HUDEP-2 (cell line): ENCODE measurements around the gene MGMT.

Source experiments
- DNase-seq, 76 experiments: peaks; one replicate each; lab custom pipeline; 2025; ENCODE audit not compliant: unreplicated experiment in 76 of 76; lab: John Stamatoyannopoulos, UW

The MGMT gene

GRCh38 chr10:129491123-129491734 is 24.2 kb downstream of the MGMT start:
- DNase-seq: no peak

GRCh38 chr10:129494176-129494575 is 27.1 kb downstream of the MGMT start:
- DNase-seq: no peak

GRCh38 chr10:129494740-129495139 is 27.7 kb downstream of the MGMT start:
- no peak for DNase-seq

GRCh38 chr10:129495256-129495655 is 28.2 kb downstream of the MGMT start:
- DNase-seq: no peak

- no peak for DNase-seq
Measured at GRCh38 chr10:129495698-129496097, 28.7 kb downstream of the MGMT start.

- DNase-seq: no peak
Measured at GRCh38 chr10:129497013-129497412, 30.0 kb downstream of the MGMT start.

GRCh38 chr10:129498680-129499079 is 31.6 kb downstream of the MGMT start:
- no peak for DNase-seq

GRCh38 chr10:129500617-129501339 is 33.7 kb downstream of the MGMT start:
- DNase-seq: no peak

GRCh38 chr10:129501652-129502436 is 34.8 kb downstream of the MGMT start:
- no peak for DNase-seq

- no peak for DNase-seq
Measured at GRCh38 chr10:129502448-129502847, 35.4 kb downstream of the MGMT start.

GRCh38 chr10:129505500-129506075 is 38.5 kb downstream of the MGMT start:
- DNase-seq: no peak

GRCh38 chr10:129506101-129506797 is 39.2 kb downstream of the MGMT start:
- DNase-seq: no peak

- DNase-seq: no peak
Measured at GRCh38 chr10:129507216-129507889, 40.3 kb downstream of the MGMT start.

- DNase-seq: no peak
Measured at GRCh38 chr10:129509155-129509554, 42.1 kb downstream of the MGMT start.

- DNase-seq: no peak
Measured at GRCh38 chr10:129509835-129510234, 42.8 kb downstream of the MGMT start.

GRCh38 chr10:129511086-129511485 is 44.0 kb downstream of the MGMT start:
- DNase-seq: no peak

- no peak for DNase-seq
Measured at GRCh38 chr10:129511758-129512157, 44.7 kb downstream of the MGMT start.

GRCh38 chr10:129513312-129513711 is 46.3 kb downstream of the MGMT start:
- no peak for DNase-seq

- DNase-seq: no peak
Measured at GRCh38 chr10:129514568-129515451, 47.8 kb downstream of the MGMT start.
